Astrocyte (in vitro differentiated cells and primary cell): ENCODE data around the gene FUCA1.

ENCODE experiments used
- EZH2 ChIP-seq: IDR thresholded peaks from 2 replicates; pipeline ENCODE4 v1.6.1; 2012; ENCODE audit warnings: mild to moderate bottlenecking, low read length, inconsistent platforms; ENCODE audit not compliant: insufficient read depth
- TF ChIP-seq, protein P1 (sequence below): IDR thresholded peaks from 2 replicates; pipeline ENCODE4 v1.5.1; 2011; ENCODE audit warnings: low read depth, mild to moderate bottlenecking, inconsistent platforms, low read length, moderate library complexity; ENCODE audit not compliant: insufficient read depth

DNA sequence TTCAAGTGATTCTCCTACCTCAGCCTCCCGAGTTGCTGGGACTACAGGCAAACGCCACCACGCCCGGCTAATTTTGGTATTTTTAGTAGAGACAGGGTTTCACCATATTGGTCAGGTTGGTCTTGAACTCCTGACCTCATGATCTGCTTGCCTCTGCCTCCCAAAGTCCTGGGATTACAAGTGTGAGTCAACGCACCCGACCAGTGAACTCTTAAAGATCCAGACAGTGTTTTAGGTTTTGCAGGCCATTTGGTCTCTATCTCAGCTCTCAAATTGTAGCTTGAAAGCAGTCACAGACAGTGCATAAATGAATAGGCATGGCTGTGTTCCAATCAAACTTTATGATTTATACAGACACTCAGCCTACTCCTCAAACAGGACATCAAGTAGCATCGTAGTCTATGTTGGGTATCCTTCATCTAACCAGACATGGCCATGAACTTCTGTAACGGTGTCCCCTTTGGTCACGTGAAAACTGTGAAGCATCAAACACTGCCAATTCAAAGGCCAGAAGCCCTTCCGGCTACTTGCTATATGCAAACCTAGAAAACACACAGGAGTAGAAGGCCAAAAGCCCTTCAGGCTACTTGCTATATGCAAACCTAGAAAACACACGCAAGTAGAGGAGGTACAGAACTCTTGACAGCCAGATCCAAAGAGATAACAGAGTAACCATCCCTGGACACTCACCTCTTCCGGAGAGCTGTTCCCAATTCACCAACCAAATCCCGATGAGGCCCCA is 3.1 kb downstream of the FUCA1 start:
- no peak for TF ChIP-seq EZH2
- TF ChIP-seq, protein P1, sequence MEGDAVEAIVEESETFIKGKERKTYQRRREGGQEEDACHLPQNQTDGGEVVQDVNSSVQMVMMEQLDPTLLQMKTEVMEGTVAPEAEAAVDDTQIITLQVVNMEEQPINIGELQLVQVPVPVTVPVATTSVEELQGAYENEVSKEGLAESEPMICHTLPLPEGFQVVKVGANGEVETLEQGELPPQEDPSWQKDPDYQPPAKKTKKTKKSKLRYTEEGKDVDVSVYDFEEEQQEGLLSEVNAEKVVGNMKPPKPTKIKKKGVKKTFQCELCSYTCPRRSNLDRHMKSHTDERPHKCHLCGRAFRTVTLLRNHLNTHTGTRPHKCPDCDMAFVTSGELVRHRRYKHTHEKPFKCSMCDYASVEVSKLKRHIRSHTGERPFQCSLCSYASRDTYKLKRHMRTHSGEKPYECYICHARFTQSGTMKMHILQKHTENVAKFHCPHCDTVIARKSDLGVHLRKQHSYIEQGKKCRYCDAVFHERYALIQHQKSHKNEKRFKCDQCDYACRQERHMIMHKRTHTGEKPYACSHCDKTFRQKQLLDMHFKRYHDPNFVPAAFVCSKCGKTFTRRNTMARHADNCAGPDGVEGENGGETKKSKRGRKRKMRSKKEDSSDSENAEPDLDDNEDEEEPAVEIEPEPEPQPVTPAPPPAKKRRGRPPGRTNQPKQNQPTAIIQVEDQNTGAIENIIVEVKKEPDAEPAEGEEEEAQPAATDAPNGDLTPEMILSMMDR: no peak
